WTC11 (cell line): Measurements from ENCODE around the gene KRT83.

Experiments
- CREB1 ChIP-seq: sonication (generic); formaldehyde crosslinking; IDR thresholded peaks from 2 replicates; pipeline ENCODE4 v1.8.0; 2023; ENCODE audit warnings: mild to moderate bottlenecking, missing genetic modification reagents
- ELF4 ChIP-seq: sonication (generic); formaldehyde crosslinking; IDR thresholded peaks from 2 replicates; pipeline ENCODE4 v1.8.1; 2022; ENCODE audit warnings: low read depth, mild to moderate bottlenecking, moderate library complexity, missing genetic modification reagents
- JUN ChIP-seq: sonication (generic); formaldehyde crosslinking; IDR thresholded peaks from 2 replicates; pipeline ENCODE4 v1.8.0; 2023; ENCODE audit warnings: mild to moderate bottlenecking, missing genetic modification reagents
- NFE2L1 ChIP-seq: sonication (generic); formaldehyde crosslinking; IDR thresholded peaks from 2 replicates; pipeline ENCODE4 v1.8.1; 2023; ENCODE audit warnings: missing genetic modification reagents
- NR2C2 ChIP-seq: sonication (generic); formaldehyde crosslinking; IDR thresholded peaks from 2 replicates; pipeline ENCODE4 v1.8.0; 2022; ENCODE audit warnings: mild to moderate bottlenecking, missing genetic modification reagents
- TF ChIP-seq, protein P1 (sequence below): fragments of 200-600 bp; IDR thresholded peaks from 2 replicates; pipeline ENCODE4 v1.8.0; 2022; ENCODE audit warnings: antibody characterized with exemption
- TF ChIP-seq, protein P2 (sequence below): sonication (generic); formaldehyde crosslinking; IDR thresholded peaks from 2 replicates; pipeline ENCODE4 v1.8.0; 2022; ENCODE audit warnings: mild to moderate bottlenecking, missing genetic modification reagents

DNA sequence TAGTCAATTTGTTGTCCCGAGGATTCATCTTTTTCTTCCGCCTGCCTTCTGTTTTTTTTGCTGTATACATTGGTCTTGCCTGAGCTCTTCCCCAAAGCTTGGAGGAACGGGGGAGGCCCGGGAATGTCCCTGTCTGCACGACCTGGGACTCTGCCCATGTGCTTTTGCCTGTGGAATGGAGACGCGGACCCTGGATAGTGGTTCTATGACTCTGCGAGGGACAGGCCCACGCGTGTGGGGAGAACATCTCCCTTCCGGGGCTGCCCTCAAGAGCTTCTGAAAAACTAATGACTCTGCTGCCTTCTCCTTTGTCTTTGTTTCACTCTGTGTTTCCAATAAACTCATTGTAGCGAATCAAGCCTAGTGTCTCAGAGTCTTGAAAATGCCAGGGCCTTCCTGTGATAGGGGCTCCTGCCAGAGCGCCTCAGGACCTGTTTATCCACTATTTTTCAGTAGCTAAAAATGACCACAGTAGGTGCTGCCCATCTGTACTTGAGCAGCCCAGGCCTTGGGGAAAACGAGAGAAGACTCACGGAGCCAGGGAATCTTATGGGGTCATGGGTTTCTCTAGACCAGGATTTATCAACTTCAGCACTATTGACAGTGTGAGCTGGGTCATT, 12.3 kb downstream of the KRT83 start:
- TF ChIP-seq JUN (CRISPR knock-in tag) (no peak), ELF4 (CRISPR knock-in tag) (no peak), NR2C2 (CRISPR knock-in tag) (no peak), CREB1 (CRISPR knock-in tag) (no peak), NFE2L1 (CRISPR knock-in tag) (no peak)
- TF ChIP-seq, protein P1, sequence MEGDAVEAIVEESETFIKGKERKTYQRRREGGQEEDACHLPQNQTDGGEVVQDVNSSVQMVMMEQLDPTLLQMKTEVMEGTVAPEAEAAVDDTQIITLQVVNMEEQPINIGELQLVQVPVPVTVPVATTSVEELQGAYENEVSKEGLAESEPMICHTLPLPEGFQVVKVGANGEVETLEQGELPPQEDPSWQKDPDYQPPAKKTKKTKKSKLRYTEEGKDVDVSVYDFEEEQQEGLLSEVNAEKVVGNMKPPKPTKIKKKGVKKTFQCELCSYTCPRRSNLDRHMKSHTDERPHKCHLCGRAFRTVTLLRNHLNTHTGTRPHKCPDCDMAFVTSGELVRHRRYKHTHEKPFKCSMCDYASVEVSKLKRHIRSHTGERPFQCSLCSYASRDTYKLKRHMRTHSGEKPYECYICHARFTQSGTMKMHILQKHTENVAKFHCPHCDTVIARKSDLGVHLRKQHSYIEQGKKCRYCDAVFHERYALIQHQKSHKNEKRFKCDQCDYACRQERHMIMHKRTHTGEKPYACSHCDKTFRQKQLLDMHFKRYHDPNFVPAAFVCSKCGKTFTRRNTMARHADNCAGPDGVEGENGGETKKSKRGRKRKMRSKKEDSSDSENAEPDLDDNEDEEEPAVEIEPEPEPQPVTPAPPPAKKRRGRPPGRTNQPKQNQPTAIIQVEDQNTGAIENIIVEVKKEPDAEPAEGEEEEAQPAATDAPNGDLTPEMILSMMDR = no peak
- TF ChIP-seq, protein P2, sequence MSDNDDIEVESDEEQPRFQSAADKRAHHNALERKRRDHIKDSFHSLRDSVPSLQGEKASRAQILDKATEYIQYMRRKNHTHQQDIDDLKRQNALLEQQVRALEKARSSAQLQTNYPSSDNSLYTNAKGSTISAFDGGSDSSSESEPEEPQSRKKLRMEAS (CRISPR knock-in tag) = peak; percentile 1; the same call in 1 of the 2 replicates
